Panc1 (cell line): ENCODE measurements around the gene PRRC2C.

Experiments used
- CTCF ChIP-seq: fragments of 450-650 bp; IDR thresholded peaks from 2 replicates; pipeline ENCODE4 v1.5.1; 2017; ENCODE audit warnings: mild to moderate bottlenecking
- REST ChIP-seq, 2 experiments: IDR thresholded peaks; 2 replicates each; pipeline ENCODE4 v1.6.1; 2011 to 2012; ENCODE audit warnings: low read depth in 2 of 2, control low read depth in 1 of 2, low read length in 1 of 2, mild to moderate bottlenecking in 1 of 2, moderate library complexity in 1 of 2; ENCODE audit not compliant: insufficient read depth in 1 of 2

GRCh38 chr1:171582589-171582988, 97.3 kb downstream of the PRRC2C start:
- TF ChIP-seq CTCF = no peak
- TF ChIP-seq REST (IDR thresholded peaks at IDR 0.05; ENCODE audit: insufficient read depth in 1 of 2, low read depth in 2 of 2, low read length in 1 of 2) = no peak
